IMR-90 (cell line): ENCODE measurements around the gene B4GALT7. TPM values are rescaled to one million over a fixed set of nuclear protein-coding genes. Genes with fewer than 3 reads are reported as not detected.

Experiments
- ATAC-seq: fragments of 200-7000 bp; cut with Tn5 transposase; 2 replicates; pipeline ENCODE4 v1.9.1; 2020; ENCODE audit warnings: low read depth, mild to moderate bottlenecking, moderate library complexity
- BruUV-seq: library from RNA; stranded (reverse); fragments of 400-500 nt; replicated peaks from 2 replicates; lab custom pipeline; 2021; lab: Mats Ljungman, UMichigan
- CTCF ChIA-PET: fragments of 300-600 bp; formaldehyde crosslinking; extraction: SDS; loops from one replicate; lab custom pipeline; 2021; ENCODE audit warnings: antibody characterized with exemption; lab: Yijun Ruan, JAX
- POLR2A ChIA-PET: fragments of 300-600 bp; sonication (Branson Sonifier 250); formaldehyde crosslinking; loops from one replicate; lab custom pipeline; 2022; ENCODE audit warnings: antibody characterized with exemption; ENCODE audit not compliant: unreplicated experiment; lab: Charles Lee
- DNase-seq: peaks from one replicate; pipeline ENCODE4 v3.0.0; 2013
- H2AFZ ChIP-seq: replicated peaks from 2 replicates; pipeline ENCODE3; 2013; ENCODE audit warnings: low read length, mild to moderate bottlenecking; ENCODE audit not compliant: poor library complexity
- H2AK5ac ChIP-seq: 2 replicates; pipeline ENCODE4 v1.6.1; 2013; ENCODE audit warnings: low read depth, low read length, inconsistent platforms
- H2AK9ac ChIP-seq: replicated peaks from 2 replicates; pipeline ENCODE3; 2013; ENCODE audit warnings: mild to moderate bottlenecking, low read depth, low read length, moderate library complexity; ENCODE audit not compliant: poor library complexity
- H2BK120ac ChIP-seq: 2 replicates; pipeline ENCODE4 v1.6.1; 2013; ENCODE audit warnings: low read depth, low read length, inconsistent platforms
- H2BK15ac ChIP-seq: 3 replicates; pipeline ENCODE4 v1.6.1; 2013; ENCODE audit warnings: low read depth, low read length, inconsistent platforms
- H2BK20ac ChIP-seq: 2 replicates; pipeline ENCODE4 v1.6.1; 2013; ENCODE audit warnings: low read depth, mild to moderate bottlenecking, inconsistent platforms, low read length, moderate library complexity
- H2BK5ac ChIP-seq: 2 replicates; pipeline ENCODE4 v1.6.1; 2013; ENCODE audit warnings: mild to moderate bottlenecking, low read depth, low read length, inconsistent platforms; ENCODE audit not compliant: poor library complexity, severe bottlenecking
- H3K14ac ChIP-seq: replicated peaks from 2 replicates; pipeline ENCODE4 v1.6.1; 2013; ENCODE audit warnings: low read depth, low read length, inconsistent platforms
- H3K18ac ChIP-seq: 2 replicates; pipeline ENCODE4 v1.6.1; 2013; ENCODE audit warnings: low read depth, low read length, control low read depth
- H3K23ac ChIP-seq: 2 replicates; pipeline ENCODE4 v1.6.1; 2013; ENCODE audit warnings: low read depth, low read length, inconsistent platforms
- H3K27ac ChIP-seq: 2 replicates; pipeline ENCODE4 v1.5.1; 2013; ENCODE audit warnings: mild to moderate bottlenecking, control low read depth, low read length; ENCODE audit not compliant: insufficient read depth
- H3K27me3 ChIP-seq: 2 replicates; pipeline ENCODE4 v1.6.1; 2013; ENCODE audit warnings: low read length; ENCODE audit not compliant: control insufficient read depth, insufficient read depth
- H3K36me3 ChIP-seq: 2 replicates; pipeline ENCODE4 v1.6.1; 2013; ENCODE audit warnings: low read length, mixed read lengths; ENCODE audit not compliant: control insufficient read depth, insufficient read depth
- H3K4ac ChIP-seq: 2 replicates; pipeline ENCODE4 v1.6.1; 2013; ENCODE audit warnings: low read depth, low read length, inconsistent platforms
- H3K4me1 ChIP-seq: 2 replicates; pipeline ENCODE4 v1.6.1; 2013; ENCODE audit warnings: low read length, mixed read lengths; ENCODE audit not compliant: control insufficient read depth, insufficient read depth
- H3K4me2 ChIP-seq: 2 replicates; pipeline ENCODE4 v1.6.1; 2013; ENCODE audit warnings: low read depth, mild to moderate bottlenecking, control low read depth, low read length, moderate library complexity
- H3K4me3 ChIP-seq: 2 replicates; pipeline ENCODE4 v1.5.1; 2013; ENCODE audit warnings: low read depth, mild to moderate bottlenecking, control low read depth, low read length, moderate library complexity; ENCODE audit not compliant: insufficient read depth
- H3K56ac ChIP-seq: 2 replicates; pipeline ENCODE4 v1.6.1; 2013; ENCODE audit warnings: low read length, inconsistent platforms; ENCODE audit not compliant: insufficient read depth; ENCODE audit errors: extremely low read depth
- H3K79me1 ChIP-seq, 2 experiments: 2 replicates each; pipeline ENCODE4 v1.6.1; 2013; ENCODE audit warnings: low read length in 2 of 2, inconsistent platforms in 1 of 2, low read depth in 1 of 2
- H3K9ac ChIP-seq: 2 replicates; pipeline ENCODE4 v1.6.1; 2013; ENCODE audit warnings: low read depth, low read length, control low read depth
- H3K9me1 ChIP-seq: 2 replicates; pipeline ENCODE4 v1.6.1; 2013; ENCODE audit warnings: low read length, inconsistent platforms; ENCODE audit not compliant: insufficient read depth
- H3K9me3 ChIP-seq: 2 replicates; pipeline ENCODE4 v1.6.1; 2013; ENCODE audit warnings: low read length; ENCODE audit not compliant: control insufficient read depth, insufficient read depth
- H4K20me1 ChIP-seq: 2 replicates; pipeline ENCODE4 v1.6.1; 2013; ENCODE audit warnings: low read length, inconsistent platforms; ENCODE audit not compliant: insufficient read depth
- H4K5ac ChIP-seq: 2 replicates; pipeline ENCODE4 v1.6.1; 2013; ENCODE audit warnings: mild to moderate bottlenecking, low read depth, low read length, control low read depth
- H4K8ac ChIP-seq, 2 experiments: 2 replicates each; pipeline ENCODE4 v1.6.1; 2013; ENCODE audit warnings: low read depth in 2 of 2, low read length in 2 of 2, control low read depth in 1 of 2, inconsistent platforms in 1 of 2
- H4K91ac ChIP-seq: 2 replicates; pipeline ENCODE4 v1.6.1; 2013; ENCODE audit warnings: low read depth, low read length, inconsistent platforms; ENCODE audit not compliant: insufficient read depth
- CEBPB ChIP-seq: IDR thresholded peaks from 2 replicates; pipeline ENCODE4 v1.6.1; 2012; ENCODE audit warnings: low read depth, low read length, improper control_type of control experiment
- CHD1 ChIP-seq: IDR thresholded peaks from 2 replicates; pipeline ENCODE4 v1.6.1; 2012; ENCODE audit warnings: low read depth, low read length, improper control_type of control experiment
- MAFK ChIP-seq: IDR thresholded peaks from 2 replicates; pipeline ENCODE4 v1.6.1; 2012; ENCODE audit warnings: low read depth, low read length, improper control_type of control experiment
- MAZ ChIP-seq: IDR thresholded peaks from 2 replicates; pipeline ENCODE4 v1.6.1; 2012; ENCODE audit warnings: low read depth, mild to moderate bottlenecking, low read length, improper control_type of control experiment, moderate library complexity, borderline replicate concordance
- NFE2L2 ChIP-seq: fragments of 150-350 bp; IDR thresholded peaks from 2 replicates; pipeline ENCODE4 v1.6.1; 2016; ENCODE audit warnings: low read depth, mild to moderate bottlenecking, low read length
- RAD21 ChIP-seq: IDR thresholded peaks from 2 replicates; pipeline ENCODE4 v1.6.1; 2012; ENCODE audit warnings: low read length, improper control_type of control experiment
- WGBS, 2 experiments: methylation state at CpG; one replicate each; pipeline versions ENCODE4 v1.1.5 to v1.1.7; 2013; ENCODE audit warnings: missing lambda C conversion rate in 2 of 2; ENCODE audit not compliant: insufficient read length in 1 of 2; ENCODE audit errors: extremely low coverage in 2 of 2; 5-methylcytosine and 5-hydroxymethylcytosine counted together
- dilution Hi-C: fragments of 300-500 bp; cut with HindIII; formaldehyde crosslinking; loops from one replicate; pipeline ENCODE4 v1.14.3; 2018; ENCODE audit warnings: low sequenced_read_pairs; ENCODE audit not compliant: unreplicated experiment
- in situ Hi-C: fragments of 300-500 bp; cut with MboI; formaldehyde crosslinking; loops from 3 replicates; pipeline ENCODE4 v1.14.3; 2019; ENCODE audit warnings: low sequenced_read_pairs, inconsistent platforms, mixed read lengths
- intact Hi-C: fragments of 100-400 bp; cut with micrococcal nuclease; formaldehyde crosslinking; loops from 2 replicates; pipeline ENCODE4 v1.10.0; 2022
- polyA plus RNA-seq, 3 experiments: library from polyadenylated mRNA; depleted of rRNA; stranded (reverse); fragments of >200 nt; gene quantifications; 2 replicates each; pipeline ENCODE4 v1.2.3, GENCODE V29; 2012; ENCODE audit warnings: low replicate concordance in 1 of 3
- total RNA-seq: library from RNA; depleted of rRNA; stranded (reverse); fragments of >200 nt; gene quantifications from 2 replicates; pipeline ENCODE4 v1.2.3, GENCODE V29; 2012

The B4GALT7 gene
- total and polyA plus RNA-seq, 2 of the 4 experiments (the other 2 are of a cell fraction), result 29.2 to 79.6 TPM

DNA sequence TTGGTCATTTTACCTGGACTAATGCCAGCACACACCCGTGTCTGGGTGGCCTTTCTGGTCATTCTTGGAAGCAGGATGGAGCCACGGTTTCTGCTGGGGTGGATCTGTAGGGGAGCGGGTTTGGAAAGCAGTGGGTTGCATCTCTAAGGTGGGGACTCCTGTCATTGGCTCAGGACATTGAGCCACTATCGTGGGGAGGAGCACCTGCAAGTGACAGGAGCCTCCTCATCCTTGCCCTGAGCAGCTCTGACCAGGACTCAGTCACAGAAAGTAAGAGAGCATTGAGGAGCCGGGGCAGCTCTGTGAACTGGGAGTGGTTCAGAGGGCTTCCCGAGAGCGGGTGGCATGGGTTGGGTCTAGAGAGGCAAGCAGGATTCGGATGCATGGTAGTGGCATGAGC lies 3.7 kb downstream of the B4GALT7 start:
- no peak overlapping the region for H2BK5ac ChIP-seq
- no peak for DNase-seq
- H3K9me3 ChIP-seq, result no peaks in the 10 kb centered on the region
- no peak overlapping the region for H2AK9ac ChIP-seq
- intact Hi-C loops (loop anchor here (10.0 kb wide), 1 partner anchor 561 kb away; no protein-coding TSS in a partner anchor), in situ Hi-C loops (loop anchor here (10.0 to 25.0 kb wide), 2 partner anchors 459 to 551 kb away; partner anchors contain the start of gene NHP2), dilution Hi-C loops (no loop called here)
- H3K4me2 ChIP-seq, result no peak overlapping the region
- no peak overlapping the region for H2AK5ac ChIP-seq
- peaks cover 15% of the 10 kb centered on the region; the same call in 1 of the 2 replicates for H3K36me3 ChIP-seq
- TF ChIP-seq CHD1, result no peak
- TF ChIP-seq MAZ, result no peak
- TF ChIP-seq RAD21, result no peak
- no peak for TF ChIP-seq NFE2L2
- TF ChIP-seq MAFK, result no peak
- no peak for TF ChIP-seq CEBPB
- no peak overlapping the region for H3K18ac ChIP-seq
- H3K27me3 ChIP-seq, result no peaks in the 10 kb centered on the region
- 0 out of 2 replicates have a peak, but pooled peaks cover 3% of the 10 kb centered on the region for H3K9me1 ChIP-seq
- H2BK15ac ChIP-seq, result no peak overlapping the region
- H3K4ac ChIP-seq, result no peak overlapping the region
- BruUV-seq, result no TSS peak
- no peak overlapping the region for H3K4me3 ChIP-seq
- H3K27ac ChIP-seq, result no peak overlapping the region
- 100% methylated on average over 2 of the region's 8 CpGs; no CpG with 5 or more reads in 1 of the 2 experiments for WGBS, 2 experiments
- H3K9ac ChIP-seq, result no peak overlapping the region
- H3K4me1 ChIP-seq, result peaks cover 3% of the 10 kb centered on the region
- H2BK120ac ChIP-seq, result no peak overlapping the region
- CTCF ChIA-PET, result no interaction called here
- H4K8ac ChIP-seq, result no peak overlapping the region
- H2BK20ac ChIP-seq, result no peak overlapping the region
- H4K5ac ChIP-seq, result no peak overlapping the region
- POLR2A ChIA-PET, result no interaction called here
- H3K14ac ChIP-seq, result no peak overlapping the region
- H2AFZ ChIP-seq, result no peak overlapping the region
- H3K23ac ChIP-seq, result no peak overlapping the region
- no peak for ATAC-seq
- H4K20me1 ChIP-seq, result peaks cover 5% of the 10 kb centered on the region; the same call in 1 of the 2 replicates
- H3K79me1 ChIP-seq, result peaks cover 11 to 29% of the 10 kb centered on the region in 2 experiments
- H4K91ac ChIP-seq, result no peak overlapping the region
- H3K56ac ChIP-seq, result no peak overlapping the region
